SK-N-MC (cell line): ENCODE results near the gene ITSN2.
"Not testable (repeated sequence)": the region's sequence is repeated elsewhere in the genome, so short reads cannot be mapped to it uniquely, and the experiment has no call there.

Experiments used
- EZH2 ChIP-seq: fragments of 200-600 bp; sonication (generic); IDR thresholded peaks from one replicate; pipeline ENCODE4 v1.6.1; 2017; ENCODE audit warnings: antibody characterized with exemption
- POLR2AphosphoS5 ChIP-seq: IDR thresholded peaks from 2 replicates; pipeline ENCODE4 v1.6.1; 2012; ENCODE audit warnings: mild to moderate bottlenecking, low read depth, low read length, borderline replicate concordance

GRCh38 chr2:24408704-24409103 lies 48.4 kb upstream of the ITSN2 start:
- TF ChIP-seq POLR2AphosphoS5, EZH2: not testable (repeated sequence)
